GM06990 (cell line): ENCODE data around the gene ADRA2B.

ENCODE experiments used
- DNase-seq: peaks from one replicate; pipeline ENCODE4 v3.0.0-alpha.2; 2011; ENCODE audit not compliant: insufficient read length; ENCODE audit errors: extremely low read depth
- H3K27me3 ChIP-seq: replicated peaks from 2 replicates; pipeline ENCODE4 v1.6.0; 2011; ENCODE audit warnings: low read length; ENCODE audit not compliant: control insufficient read depth, insufficient read depth
- H3K36me3 ChIP-seq: 2 replicates; pipeline ENCODE4 v1.5.1; 2011; ENCODE audit warnings: low read length; ENCODE audit not compliant: control insufficient read depth, insufficient read depth
- H3K4me3 ChIP-seq: replicated peaks from 2 replicates; pipeline ENCODE4 v1.5.1; 2011; ENCODE audit warnings: low read depth, mild to moderate bottlenecking, control low read depth, low read length
- TF ChIP-seq, protein P1 (sequence below): IDR thresholded peaks from 2 replicates; pipeline ENCODE4 v1.5.1; 2011; ENCODE audit warnings: low read length, control low read depth, mild to moderate bottlenecking, inconsistent platforms; ENCODE audit not compliant: insufficient read depth, poor library complexity, severe bottlenecking

The ADRA2B gene

DNA sequence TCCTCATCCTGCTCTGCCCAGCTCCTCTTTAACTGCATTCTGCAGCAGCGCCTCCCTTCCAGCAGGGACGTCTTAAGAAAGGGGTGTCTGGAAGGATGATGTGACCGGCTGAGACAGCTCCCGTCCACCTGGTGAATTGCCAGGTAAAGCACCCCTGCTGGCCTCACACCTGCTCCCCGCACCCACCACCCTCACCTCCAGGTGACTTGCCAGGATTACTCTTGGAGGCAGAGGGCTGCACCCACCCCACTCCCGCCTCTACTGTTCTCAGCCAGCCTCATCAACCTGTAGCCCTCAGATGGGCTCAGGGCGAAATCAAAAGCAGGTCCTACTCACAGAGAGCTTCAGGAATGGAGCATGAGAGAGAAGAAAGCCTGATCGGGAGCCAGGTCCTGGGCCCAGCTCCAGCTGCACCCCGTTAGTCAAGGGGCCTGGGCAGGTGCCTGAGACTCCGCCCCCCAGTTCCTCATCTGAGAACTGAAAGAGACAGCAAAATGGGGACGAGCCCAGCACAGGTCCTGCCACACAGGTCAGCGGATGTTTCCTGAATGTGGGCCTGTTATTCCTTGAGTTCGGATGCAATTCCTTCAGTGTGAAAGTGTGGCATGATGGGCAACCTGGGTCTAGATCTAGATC, 5.6 kb downstream of the ADRA2B start:
- Histone ChIP-seq H3K36me3 (no peaks in the 10 kb centered on the region), H3K4me3 (no peak overlapping the region), H3K27me3 (no peaks in the 10 kb centered on the region)
- no peak for DNase-seq
- TF ChIP-seq, protein P1, sequence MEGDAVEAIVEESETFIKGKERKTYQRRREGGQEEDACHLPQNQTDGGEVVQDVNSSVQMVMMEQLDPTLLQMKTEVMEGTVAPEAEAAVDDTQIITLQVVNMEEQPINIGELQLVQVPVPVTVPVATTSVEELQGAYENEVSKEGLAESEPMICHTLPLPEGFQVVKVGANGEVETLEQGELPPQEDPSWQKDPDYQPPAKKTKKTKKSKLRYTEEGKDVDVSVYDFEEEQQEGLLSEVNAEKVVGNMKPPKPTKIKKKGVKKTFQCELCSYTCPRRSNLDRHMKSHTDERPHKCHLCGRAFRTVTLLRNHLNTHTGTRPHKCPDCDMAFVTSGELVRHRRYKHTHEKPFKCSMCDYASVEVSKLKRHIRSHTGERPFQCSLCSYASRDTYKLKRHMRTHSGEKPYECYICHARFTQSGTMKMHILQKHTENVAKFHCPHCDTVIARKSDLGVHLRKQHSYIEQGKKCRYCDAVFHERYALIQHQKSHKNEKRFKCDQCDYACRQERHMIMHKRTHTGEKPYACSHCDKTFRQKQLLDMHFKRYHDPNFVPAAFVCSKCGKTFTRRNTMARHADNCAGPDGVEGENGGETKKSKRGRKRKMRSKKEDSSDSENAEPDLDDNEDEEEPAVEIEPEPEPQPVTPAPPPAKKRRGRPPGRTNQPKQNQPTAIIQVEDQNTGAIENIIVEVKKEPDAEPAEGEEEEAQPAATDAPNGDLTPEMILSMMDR, result no peak

DNA sequence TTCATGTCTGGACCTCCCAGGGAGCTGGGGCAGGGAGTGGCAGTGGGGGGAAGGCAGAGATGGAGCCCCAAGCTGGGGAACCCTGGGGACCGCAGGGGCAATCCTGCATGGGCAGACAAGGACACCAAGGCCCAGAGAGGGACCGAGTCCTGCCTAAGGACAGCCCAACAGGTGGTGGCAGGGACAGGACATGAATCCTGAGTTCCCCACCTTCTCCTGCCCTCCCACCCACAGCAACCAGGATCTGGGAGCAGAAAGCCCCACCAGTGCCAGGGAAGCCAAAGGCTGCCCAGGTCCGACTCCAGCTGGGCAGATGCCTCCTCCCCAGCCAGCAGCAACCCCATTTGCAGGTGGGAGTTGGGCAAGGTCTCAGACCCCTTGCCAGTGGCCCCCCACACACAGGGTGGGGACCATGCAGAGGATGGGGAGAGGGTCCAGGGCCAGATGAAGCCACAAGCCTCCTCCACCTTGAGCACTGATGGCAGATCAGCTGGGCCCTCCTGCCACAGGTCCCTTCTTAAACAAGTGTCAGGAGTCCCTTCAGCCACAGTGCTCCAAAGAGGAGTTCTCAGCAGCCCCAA, 6.3 kb downstream of the ADRA2B start:
- no peak for DNase-seq
- Histone ChIP-seq H3K36me3 (no peaks in the 10 kb centered on the region), H3K4me3 (no peak overlapping the region), H3K27me3 (no peaks in the 10 kb centered on the region)
- TF ChIP-seq, protein P1, result no peak

DNA sequence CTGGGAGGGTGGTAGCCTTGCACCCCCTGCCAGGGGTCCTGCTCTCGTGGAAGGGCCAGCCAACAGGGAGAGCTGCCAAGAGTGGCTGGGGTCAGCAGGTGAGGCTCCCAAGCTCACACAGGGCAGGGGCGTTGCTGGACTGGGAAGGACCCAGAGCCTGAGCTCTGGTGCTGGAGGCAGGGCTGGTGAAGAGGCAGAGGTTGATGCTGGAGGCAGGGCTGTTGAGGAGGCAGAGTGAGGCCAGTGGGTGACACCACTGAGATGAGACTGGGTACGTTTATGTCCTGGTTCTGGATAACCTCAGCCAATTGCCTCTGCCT, 7.0 kb downstream of the ADRA2B start:
- Histone ChIP-seq H3K27me3 (no peaks in the 10 kb centered on the region), H3K4me3 (no peak overlapping the region), H3K36me3 (no peaks in the 10 kb centered on the region)
- TF ChIP-seq, protein P1, result no peak
- DNase-seq, result no peak

DNA sequence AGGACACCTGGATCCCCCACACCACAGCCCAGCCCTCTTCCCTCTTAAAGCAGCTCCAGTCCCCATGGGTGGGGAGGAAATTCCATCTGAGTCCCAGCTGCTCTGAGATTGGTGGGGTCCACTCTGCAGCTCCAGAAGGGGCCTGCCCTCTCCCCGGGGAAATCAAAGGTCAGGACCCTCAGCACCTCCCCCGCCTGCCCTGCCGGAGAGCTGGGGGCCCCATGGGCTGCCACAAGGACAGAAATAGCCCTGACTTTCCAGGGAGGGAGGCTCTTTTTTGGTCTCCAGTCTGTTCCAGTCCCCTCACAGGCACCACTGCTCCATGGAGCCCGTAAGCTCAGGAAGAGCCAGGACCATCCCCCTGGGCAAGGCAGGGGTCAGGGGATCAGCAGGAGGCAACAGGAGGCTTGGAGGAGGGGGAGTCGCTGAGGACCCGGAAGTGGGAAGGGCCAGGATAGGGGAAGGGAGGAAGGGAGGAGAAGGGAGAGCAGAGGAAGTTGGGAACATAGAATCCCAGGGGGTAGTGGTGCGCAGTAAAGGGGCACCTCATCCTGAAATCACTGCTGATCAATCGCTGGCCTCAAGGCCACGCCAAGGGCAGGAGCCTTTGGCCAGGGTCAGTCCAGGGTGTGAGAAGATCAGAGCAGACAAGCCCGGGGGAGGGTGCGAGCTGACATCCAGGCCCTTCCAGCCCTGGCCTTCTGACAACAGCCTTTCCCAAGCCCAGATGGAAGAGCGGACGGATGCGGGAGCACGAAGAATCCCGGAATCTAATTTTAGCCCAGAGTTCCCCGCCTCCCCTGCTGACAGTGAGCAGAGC, 7.6 kb downstream of the ADRA2B start:
- no peaks in the 10 kb centered on the region for H3K36me3 ChIP-seq
- TF ChIP-seq, protein P1, result no peak
- no peaks in the 10 kb centered on the region for H3K27me3 ChIP-seq
- no peak for DNase-seq
- no peak overlapping the region for H3K4me3 ChIP-seq

DNA sequence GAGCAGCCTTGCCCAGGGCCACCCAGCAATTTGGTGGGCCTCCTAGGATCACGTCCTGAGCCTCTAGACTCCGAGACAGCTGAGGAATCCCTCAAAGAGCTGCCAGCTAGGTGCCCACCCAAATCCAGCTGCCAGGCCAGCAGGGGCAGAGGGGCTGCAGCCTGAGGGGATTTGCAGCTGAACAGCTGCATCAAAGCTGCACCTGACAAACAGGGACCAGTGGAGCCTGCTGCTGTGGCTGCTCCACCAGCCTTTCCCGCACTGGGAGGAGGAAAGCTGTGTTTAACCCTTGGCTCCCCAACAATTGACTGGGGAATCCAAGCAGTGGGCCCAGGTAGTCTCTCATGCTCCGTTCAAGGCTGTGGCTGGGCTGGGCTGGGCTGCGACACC, 8.2 kb downstream of the ADRA2B start:
- no peaks in the 10 kb centered on the region for H3K27me3 ChIP-seq
- TF ChIP-seq, protein P1, result no peak

More for the DNA sequence above, 8.2 kb downstream of the ADRA2B start:
- Histone ChIP-seq H3K4me3 (no peak overlapping the region), H3K36me3 (no peaks in the 10 kb centered on the region)
- DNase-seq, result no peak
